Measurements from ENCODE around the gene STRIP2. TPM values are rescaled to one million over a fixed set of nuclear protein-coding genes. Genes with fewer than 3 reads are reported as not detected.

The STRIP2 gene
- total and polyA plus RNA-seq, 2 donors (not counting 1 experiment from before 2014, with no cell fraction given), result 0.21 to 0.79 TPM

GRCh38 chr7:129530795-129531391, 96.7 kb downstream of the STRIP2 start:
- H3K4me3 Mint-ChIP-seq, result no peak overlapping the region

More at GRCh38 chr7:129530795-129531391, 96.7 kb downstream of the STRIP2 start:
- ChIA-PET CTCF (no interaction called here), POLR2A (no interaction called here)
- Histone ChIP-seq H4K20me1 (ENCODE audit: control insufficient read depth, insufficient read depth, low read length, poor library complexity, severe bottlenecking) (no peaks in the 10 kb centered on the region), H3K36me3 (replicated peaks in 1 of 2; ENCODE audit: control extremely low read depth in 1 of 2, control insufficient read depth in 1 of 2, extremely low read depth in 1 of 2, insufficient read depth in 2 of 2, low read length in 1 of 2) (no peaks in the 10 kb centered on the region), H3K9ac (ENCODE audit: low read length) (no peak overlapping the region), H2AFZ (ENCODE audit: insufficient read depth, low read depth, low read length, poor library complexity, severe bottlenecking) (no peak overlapping the region), H3K79me2 (ENCODE audit: control insufficient read depth, insufficient read depth, low read length) (no peaks in the 10 kb centered on the region), H3K27ac (ENCODE audit: low read length in 2 of 2) (no peak overlapping the region), H3K9me3 (ENCODE audit: control extremely low read depth in 1 of 3, control insufficient read depth in 2 of 3, insufficient read depth in 1 of 3, low read length in 2 of 3) (no peaks in the 10 kb centered on the region), H3K4me1 (ENCODE audit: control insufficient read depth in 2 of 2, insufficient read depth in 2 of 2, low read length in 2 of 2) (no peaks in the 10 kb centered on the region), H3K27me3 (replicated peaks in 1 of 4; ENCODE audit: control extremely low read depth in 1 of 4, control insufficient read depth in 3 of 4, insufficient read depth in 4 of 4, low read length in 3 of 4) (peaks cover 0 to 3% (median 0%) of the 10 kb centered on the region in 4 experiments), H3K4me3 (ENCODE audit: control extremely low read depth in 1 of 5, extremely low read depth in 1 of 5, insufficient read depth in 1 of 5, low read depth in 2 of 5, low read length in 4 of 5) (no peak overlapping the region), H3K4me2 (replicated peaks; ENCODE audit: low read depth, low read length, poor library complexity, severe bottlenecking) (no peak overlapping the region)
- intact Hi-C loops (cut with micrococcal nuclease), result no loop called here
- 100% methylated on average over 2 of the region's 5 CpGs for WGBS (ENCODE audit: insufficient coverage)
- peak; percentile 21 for ATAC-seq (ENCODE audit: low read depth)
- TF ChIP-seq EZH2 (IDR thresholded peaks at IDR 0.05; ENCODE audit: borderline replicate concordance, insufficient read depth, low read depth, low read length, poor library complexity, severe bottlenecking) (no peak), CTCF (IDR thresholded peaks at IDR 0.05) (no peak)
- no peak for DNase-seq
- H3K27me3 Mint-ChIP-seq, result peaks cover 12% of the 10 kb centered on the region
- H3K27ac Mint-ChIP-seq, result no peak overlapping the region
- H3K4me1 Mint-ChIP-seq, result no peaks in the 10 kb centered on the region
- H3K9me3 Mint-ChIP-seq (ENCODE audit: insufficient read depth), result no peaks in the 10 kb centered on the region
